HG02943 (cell line): Measurements from ENCODE around the gene KLF9.

Experiments
- ATAC-seq: cut with Tn5 transposase; IDR thresholded peaks from one replicate; pipeline ENCODE4 v1.9.1; 2021; ENCODE audit warnings: mild to moderate bottlenecking, low read depth, moderate library complexity; ENCODE audit not compliant: unreplicated experiment

The KLF9 gene

DNA sequence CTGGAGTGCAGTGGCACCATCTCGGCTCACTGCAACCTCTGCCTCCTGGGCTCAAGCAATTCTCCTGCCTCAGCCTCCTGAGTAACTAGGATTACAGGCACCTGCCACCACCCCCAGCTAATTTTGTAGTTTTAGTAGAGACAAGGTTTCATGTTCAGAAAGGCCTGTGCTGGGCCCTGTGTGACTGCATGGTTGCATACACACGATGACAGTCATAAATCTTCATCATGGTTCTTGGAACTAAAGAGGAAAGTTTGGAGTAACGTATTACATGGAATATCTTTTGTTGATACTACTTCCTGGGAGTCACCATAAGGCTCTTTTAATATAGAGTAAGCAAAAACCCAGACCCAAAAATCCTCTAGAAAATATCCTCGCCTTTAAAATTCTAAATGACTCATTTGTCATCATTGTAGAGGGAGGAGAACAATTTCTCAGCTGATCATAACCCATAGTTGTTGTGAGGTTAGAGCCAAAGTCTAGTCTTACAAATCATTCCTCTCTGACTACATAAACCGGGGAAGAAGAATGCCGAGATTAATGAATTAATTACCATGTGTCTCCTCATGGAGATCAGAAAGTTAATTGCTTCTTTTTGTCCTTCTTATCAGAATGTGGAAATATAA lies 47.0 kb downstream of the KLF9 start:
- no peak for ATAC-seq

DNA sequence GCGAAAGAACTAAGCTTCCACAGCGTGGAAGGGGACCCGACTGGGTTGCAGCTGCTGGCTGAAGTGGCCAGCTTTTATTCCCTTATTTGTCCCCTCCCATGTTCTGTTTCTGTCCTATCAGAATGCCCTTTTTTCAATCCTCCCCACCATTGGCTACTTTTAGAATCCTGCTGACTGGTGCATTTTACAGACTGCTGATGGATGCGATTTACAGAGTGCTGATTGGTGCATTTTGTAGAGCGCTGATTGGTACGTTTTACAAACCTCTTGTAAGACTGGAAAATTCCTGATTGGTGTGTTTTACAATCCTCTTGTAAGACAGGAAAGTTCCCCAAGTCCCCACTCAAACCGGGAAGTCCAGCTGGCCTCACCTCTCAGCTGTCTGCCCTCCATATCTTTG lies 50.7 kb downstream of the KLF9 start:
- ATAC-seq: no peak

DNA sequence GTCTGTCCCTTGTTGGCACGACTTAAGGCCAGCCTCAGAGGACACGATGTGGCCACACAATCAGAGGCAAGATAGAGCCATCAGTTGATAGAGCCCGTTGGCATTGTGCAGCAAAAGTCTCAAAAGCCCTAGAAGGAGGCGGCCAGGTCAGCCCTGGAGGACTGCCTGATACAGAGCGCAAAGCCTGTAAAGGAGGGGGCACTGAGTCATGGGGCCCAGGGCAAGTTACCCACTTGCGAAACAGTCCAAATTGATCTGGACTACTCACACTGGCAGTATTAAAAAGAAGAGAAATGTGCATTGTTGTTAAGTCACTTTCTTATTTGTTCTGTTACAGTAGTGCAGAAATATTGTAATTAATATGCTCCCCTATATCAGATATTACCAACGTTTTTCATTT lies 51.5 kb downstream of the KLF9 start:
- ATAC-seq: no peak

DNA sequence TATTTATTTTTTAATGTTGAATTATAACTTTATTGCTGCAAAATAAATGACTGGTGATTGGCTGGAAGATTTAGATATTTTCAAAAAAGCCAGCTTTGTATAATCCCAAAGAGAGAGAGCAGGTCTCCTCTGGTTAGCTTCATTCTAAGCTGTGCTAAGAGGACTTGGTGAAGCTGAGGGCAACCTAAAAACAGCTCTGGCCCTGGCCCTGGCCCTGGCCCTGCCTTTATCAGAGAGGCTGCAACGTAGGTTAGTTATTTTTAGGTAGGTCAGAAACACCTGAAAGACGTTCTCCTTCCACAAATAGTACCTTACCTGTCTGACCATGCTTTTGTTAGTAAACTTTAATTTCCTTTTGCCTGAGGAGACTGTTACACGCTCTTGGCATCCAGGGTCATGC lies 58.7 kb downstream of the KLF9 start:
- ATAC-seq: no peak

DNA sequence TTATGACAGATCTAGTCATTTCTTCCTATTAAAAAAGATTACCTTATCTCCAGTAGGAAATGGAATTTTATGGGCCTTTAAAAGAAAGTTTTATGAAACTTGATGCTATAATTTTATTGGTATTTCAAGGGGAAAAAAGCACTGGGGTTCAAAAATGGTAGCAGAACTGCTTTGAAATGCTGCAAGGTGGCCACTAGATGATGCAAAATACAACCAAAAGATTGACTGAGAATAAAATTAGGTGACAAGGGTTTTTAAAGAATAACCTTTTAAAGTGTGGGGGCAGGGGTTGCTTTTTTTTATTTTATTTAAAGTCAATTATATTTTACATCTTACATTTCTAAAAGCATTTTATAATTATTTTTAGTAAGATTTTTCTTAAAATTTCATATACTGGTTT lies 61.7 kb downstream of the KLF9 start:
- ATAC-seq: no peak

DNA sequence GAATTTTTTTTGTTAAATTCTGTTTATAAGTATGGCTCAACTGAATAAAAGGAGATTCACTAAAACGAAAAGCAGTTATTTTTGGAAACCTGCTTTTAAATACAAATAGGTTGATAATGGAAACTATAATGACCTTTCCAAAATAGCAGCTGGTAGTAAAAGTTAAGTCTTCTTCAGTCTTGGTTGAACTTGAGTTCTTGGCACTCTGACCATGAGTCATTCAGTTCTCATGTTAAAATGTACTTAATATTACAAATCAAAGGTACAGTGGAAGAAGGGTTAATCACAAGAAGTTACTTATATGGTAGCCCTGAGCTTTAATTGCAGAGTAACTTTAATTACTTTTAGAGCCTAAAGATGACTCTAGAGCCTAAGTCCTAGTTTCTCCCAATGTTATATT lies 62.1 kb downstream of the KLF9 start:
- no peak for ATAC-seq

DNA sequence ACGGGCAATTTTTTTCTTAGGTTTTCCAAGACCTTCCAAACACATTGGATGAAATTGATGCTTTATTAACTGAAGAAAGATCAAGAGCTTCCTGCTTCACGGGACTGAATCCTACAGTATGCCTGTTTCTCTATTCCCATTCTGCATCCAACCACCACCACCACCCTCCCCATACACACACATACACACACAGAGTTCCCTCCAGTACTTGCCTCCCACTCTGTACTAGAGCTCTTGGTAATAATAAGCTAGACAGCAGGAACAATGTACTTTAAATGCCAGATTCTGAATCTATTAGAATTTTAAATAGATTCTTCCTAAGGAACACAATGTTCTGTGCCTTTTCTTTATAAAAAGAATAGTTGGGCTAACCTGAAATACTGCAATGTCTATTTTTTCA lies 67.4 kb downstream of the KLF9 start:
- no peak for ATAC-seq

DNA sequence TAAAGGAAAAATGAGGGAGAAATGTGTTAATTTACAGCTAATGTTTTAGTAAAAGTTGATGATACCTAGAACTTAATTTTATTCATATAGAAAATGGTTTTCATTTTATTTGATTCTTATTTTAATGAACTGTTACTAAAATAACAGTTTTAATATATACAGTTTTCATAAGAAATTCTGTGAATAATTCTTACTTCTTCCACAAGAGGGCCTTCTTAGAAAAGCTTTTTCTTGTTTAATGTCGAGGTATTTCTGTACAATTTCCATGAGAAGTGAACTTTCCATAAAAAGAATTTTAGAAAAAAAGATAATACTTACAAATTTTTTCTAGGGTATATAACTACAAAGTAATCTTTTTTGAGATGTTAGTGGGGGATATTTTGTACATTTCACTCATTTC lies 73.9 kb downstream of the KLF9 start:
- ATAC-seq: no peak
